Muscle of arm (tissue), 12 donors: ENCODE data around the gene WHRN. TPM values are rescaled to one million over a fixed set of nuclear protein-coding genes. Genes with fewer than 3 reads are reported as not detected.

Experiments
- DNase-seq: peaks from one replicate; pipeline ENCODE4 v3.0.0-alpha.2; 2013
- polyA plus RNA-seq, 12 donors: library from polyadenylated mRNA; unstranded; fragments of 120-200 nt; gene quantifications; one replicate each; pipeline ENCODE4 v1.2.1, GENCODE V29; 2013; ENCODE audit not compliant: insufficient read length in 12 of 12

Gene WHRN
- polyA plus RNA-seq, 12 donors, result 1.8 to 9.9 (median 3.0) TPM; not detected in 1

- DNase-seq, result no peak
Measured at GRCh38 chr9:114515528-114515927, 10.3 kb upstream of the WHRN start.

- no peak for DNase-seq
Measured at GRCh38 chr9:114513959-114514267, 8.6 kb upstream of the WHRN start.

- no peak for DNase-seq
Measured at GRCh38 chr9:114513055-114513958, 8.0 kb upstream of the WHRN start.

- DNase-seq, result no peak
Measured at GRCh38 chr9:114511978-114512874, 7.0 kb upstream of the WHRN start.

GRCh38 chr9:114507726-114508125, 2.5 kb upstream of the WHRN start:
- DNase-seq, result no peak

GRCh38 chr9:114506082-114506390, 763 bp upstream of the WHRN start:
- DNase-seq, result no peak

GRCh38 chr9:114504341-114505186, 709 bp downstream of the WHRN start:
- peak; percentile 41 for DNase-seq

GRCh38 chr9:114503522-114504340, 1.5 kb downstream of the WHRN start:
- no peak for DNase-seq

- no peak for DNase-seq
Measured at GRCh38 chr9:114503009-114503408, 2.3 kb downstream of the WHRN start.

GRCh38 chr9:114501796-114502682, 3.2 kb downstream of the WHRN start:
- DNase-seq, result no peak

- DNase-seq, result no peak
Measured at GRCh38 chr9:114500697-114501292, 4.5 kb downstream of the WHRN start.

- no peak for DNase-seq
Measured at GRCh38 chr9:114499941-114500696, 5.2 kb downstream of the WHRN start.

GRCh38 chr9:114499528-114499927, 5.7 kb downstream of the WHRN start:
- no peak for DNase-seq

- DNase-seq, result no peak
Measured at GRCh38 chr9:114497727-114498382, 7.4 kb downstream of the WHRN start.

- DNase-seq, result no peak
Measured at GRCh38 chr9:114497236-114497635, 8.0 kb downstream of the WHRN start.

- no peak for DNase-seq
Measured at GRCh38 chr9:114496011-114496410, 9.3 kb downstream of the WHRN start.

- DNase-seq, result no peak
Measured at GRCh38 chr9:114494776-114495569, 10.3 kb downstream of the WHRN start.
